HG03354 (cell line): ENCODE data around the gene ARG2.

ENCODE experiments used
- ATAC-seq: cut with Tn5 transposase; IDR thresholded peaks from one replicate; pipeline ENCODE4 v1.9.1; 2021; ENCODE audit warnings: mild to moderate bottlenecking; ENCODE audit not compliant: unreplicated experiment, poor library complexity, severe bottlenecking

ARG2 gene

DNA sequence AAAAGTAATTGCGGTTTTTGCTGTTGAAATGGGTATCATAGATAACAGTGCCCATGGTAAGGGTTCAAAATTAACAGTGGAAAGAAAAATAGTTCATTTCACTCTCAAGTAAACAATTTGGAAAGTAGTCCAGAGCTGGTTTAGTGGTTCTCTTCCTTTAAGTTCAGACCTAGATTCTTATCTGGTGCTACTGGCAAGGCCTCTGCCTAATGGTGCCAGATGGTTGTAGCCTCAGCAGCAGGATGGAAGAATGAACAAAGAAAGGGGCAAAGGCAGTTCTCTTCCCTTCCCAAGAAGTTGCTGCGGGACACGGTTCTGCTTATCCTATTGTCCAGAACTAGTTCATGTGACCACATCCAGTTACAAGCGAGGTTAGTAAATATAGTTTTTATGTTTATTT lies 10.5 kb downstream of the ARG2 start:
- no peak for ATAC-seq

DNA sequence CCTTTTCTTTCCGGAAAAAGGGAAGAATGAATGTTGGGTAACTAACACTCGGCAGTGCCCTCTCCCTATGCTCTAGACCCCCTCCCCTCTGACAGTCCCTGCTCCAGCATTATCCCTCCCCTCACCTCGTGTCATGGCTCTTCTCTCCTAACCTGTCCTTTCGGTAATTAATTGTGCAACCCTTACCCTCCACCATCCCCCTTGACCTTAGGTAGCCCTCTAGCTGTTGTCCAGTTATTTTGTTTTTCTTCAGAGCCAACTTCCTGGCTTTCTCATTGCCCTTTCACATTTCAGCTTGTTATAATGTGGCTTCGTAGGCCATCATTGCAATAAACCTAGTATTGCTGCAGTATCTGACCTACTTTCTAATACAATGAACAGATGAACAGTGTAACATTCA lies 11.2 kb downstream of the ARG2 start:
- no peak for ATAC-seq

GRCh38 chr14:67633451-67634147 lies 13.9 kb downstream of the ARG2 start:
- ATAC-seq, result no peak

DNA sequence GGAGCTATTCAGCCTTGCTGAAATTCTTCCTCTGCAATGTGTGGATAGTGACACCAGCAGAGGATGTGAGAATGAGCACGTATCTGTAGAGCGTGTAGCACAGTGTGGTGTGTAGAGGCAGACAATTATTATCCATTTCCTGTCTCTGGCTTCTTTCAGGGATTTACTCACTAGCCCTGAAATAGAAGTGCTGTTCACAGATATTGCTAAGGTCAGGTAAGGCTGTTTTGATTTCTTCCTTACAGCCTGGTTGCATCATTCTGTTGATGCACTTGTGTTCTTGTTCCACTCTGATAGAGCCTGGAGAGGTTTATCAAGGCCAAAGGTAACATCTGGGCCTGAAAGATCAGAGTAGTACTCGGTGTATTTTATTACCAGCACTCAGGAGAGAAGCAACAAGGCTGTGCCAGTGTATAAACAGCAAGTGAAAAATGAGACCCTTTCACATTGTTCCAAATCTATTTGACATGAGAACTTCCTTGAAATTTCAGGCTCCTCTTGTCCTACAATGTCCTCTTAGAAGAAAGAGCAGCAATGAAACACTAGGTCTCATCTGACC lies 16.7 kb downstream of the ARG2 start:
- no peak for ATAC-seq

GRCh38 chr14:67638642-67639041 lies 18.9 kb downstream of the ARG2 start:
- no peak for ATAC-seq

DNA sequence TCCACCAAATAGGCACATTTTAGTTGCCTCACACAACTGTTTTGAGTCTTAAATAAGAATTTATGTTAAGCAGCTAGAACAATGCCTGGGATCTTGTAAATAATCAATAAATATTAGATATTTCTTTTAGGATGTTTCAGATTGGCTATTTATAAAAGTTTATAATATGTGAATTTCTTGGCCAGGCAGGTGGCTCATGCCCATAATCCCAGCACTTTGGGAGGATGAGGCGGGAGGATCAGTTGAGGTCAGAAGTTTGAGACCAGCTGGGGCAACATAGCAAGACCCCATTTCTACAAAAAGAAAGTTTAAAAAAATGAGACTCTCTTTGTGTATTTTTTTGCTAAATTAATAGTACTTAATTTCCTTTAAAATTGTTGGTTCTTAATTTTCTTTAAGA lies 21.8 kb downstream of the ARG2 start:
- ATAC-seq, result no peak

- no peak for ATAC-seq
Measured at GRCh38 chr14:67641902-67642749, 22.4 kb downstream of the ARG2 start.

DNA sequence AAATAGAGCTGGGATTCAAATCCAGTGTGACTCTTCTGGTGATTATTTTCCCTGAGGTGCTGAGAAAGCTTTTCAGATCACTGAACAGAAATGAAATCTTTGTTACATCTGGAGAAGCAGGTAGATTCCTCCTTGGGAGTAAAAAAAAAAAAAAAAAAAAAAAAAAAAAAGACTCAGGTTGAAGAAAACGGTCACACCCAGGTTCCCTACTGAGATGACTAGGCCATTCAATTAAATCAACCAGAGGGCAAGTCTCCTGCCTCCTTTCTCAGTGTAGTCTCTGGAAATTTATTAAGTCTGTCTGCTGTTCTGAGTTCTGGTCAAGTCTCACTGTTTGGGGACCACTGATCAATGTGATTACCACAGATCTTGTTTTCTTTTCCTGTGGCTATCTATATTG lies 24.0 kb downstream of the ARG2 start:
- no peak for ATAC-seq

- no peak for ATAC-seq
Measured at GRCh38 chr14:67644428-67644827, 24.7 kb downstream of the ARG2 start.

DNA sequence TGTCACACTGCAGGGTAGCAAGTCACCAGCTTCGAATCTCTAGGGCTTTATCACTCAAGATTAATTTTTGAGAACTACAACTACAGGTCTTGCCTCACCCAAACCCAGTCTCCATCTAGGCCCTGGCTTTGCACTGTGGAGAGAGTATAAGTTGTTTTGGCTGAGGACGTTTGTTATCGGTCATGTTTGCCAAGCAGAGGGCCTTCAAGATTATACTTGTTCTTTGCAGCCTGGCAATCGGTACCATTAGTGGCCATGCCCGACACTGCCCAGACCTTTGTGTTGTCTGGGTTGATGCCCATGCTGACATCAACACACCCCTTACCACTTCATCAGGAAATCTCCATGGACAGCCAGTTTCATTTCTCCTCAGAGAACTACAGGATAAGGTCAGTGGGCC lies 25.7 kb downstream of the ARG2 start:
- ATAC-seq, result no peak

GRCh38 chr14:67646131-67646530 lies 26.4 kb downstream of the ARG2 start:
- no peak for ATAC-seq

DNA sequence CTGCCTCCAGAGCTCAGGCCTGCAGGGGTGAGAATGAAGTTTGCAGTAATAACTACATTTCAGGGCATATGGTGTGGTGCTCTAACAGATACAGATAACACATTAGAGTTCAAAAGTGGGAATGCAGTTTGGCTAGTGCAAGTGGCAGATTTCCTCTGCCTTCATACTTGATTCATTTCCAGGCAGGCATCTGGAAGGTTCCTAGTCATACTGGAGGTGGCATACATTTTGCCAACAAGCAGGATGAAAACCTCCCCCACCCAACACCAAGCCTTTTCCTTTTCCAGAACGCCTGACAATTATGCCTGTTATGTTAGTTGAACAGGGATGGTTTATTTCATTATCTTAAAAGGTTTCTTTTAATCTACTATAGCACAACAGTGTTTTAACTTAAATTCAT lies 30.4 kb downstream of the ARG2 start:
- ATAC-seq, result no peak

GRCh38 chr14:67650694-67651093 lies 31.0 kb downstream of the ARG2 start:
- no peak for ATAC-seq

DNA sequence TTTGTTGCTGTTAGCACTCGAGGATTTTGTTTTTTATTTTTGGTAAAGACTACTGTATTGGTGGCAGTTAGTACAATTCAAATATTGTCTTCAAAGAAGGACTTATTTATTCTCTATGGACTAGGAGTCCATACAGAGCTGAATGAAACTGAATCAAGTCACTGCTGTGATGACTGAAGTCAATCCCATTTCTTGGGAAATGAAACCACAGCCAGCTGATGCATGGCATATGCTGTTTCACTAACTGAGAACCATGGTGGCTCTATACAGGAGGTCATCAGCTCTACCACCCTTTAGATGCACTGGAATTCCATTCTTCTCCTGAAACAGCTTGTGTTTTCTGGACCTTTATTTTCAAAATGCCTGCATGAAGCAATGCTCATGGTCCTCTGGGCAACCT lies 32.5 kb downstream of the ARG2 start:
- no peak for ATAC-seq

DNA sequence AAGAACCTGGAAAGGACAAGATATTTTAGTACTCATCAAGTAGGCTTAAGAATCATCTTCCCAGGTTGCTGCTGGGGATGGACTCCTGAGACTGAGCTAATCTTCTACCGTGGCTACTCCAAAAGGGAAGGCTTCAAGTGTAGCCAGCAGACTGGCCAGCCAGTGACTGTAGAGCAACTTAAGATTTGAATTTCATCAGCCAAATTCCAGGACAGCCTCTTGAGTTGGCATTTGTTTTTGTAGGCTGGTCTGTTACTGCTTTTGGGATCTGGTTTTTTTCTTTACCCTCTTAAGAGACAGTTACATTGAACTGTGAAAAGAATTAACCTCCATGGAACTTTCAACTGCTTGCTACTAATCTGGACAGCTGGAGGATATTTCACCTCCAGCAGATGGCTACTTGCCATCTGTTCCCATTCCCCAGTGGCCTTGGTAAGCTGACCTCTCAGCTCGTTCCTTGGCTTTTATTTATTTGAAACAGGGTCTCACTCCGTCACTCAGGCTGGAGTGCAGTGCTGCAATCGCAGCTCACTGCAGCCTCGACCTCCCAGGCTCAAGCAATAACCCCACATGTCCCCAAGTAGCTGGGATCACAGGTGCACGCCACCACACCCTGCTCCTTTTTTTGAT lies 34.0 kb downstream of the ARG2 start:
- ATAC-seq, result no peak

DNA sequence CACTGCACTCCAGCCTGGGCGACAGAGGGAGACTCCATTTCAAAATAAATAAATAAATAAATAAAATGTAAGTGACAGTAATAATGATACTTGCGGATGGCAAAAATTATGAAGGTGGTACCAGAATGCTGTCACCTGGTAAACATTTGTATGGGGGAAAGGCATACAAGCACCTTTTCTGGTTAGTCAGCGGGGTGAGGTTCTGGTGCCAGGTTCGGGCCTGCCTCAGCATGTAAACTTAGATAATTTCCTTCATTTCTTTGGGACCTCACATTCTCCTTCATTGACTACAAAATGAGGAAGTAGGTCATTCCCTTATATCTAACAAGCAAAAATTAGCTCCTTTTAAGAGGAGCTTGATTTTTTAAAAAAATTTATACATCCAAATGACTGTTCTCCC lies 43.9 kb downstream of the ARG2 start:
- ATAC-seq, result no peak

- no peak for ATAC-seq
Measured at GRCh38 chr14:67665868-67666267, 46.1 kb downstream of the ARG2 start.

DNA sequence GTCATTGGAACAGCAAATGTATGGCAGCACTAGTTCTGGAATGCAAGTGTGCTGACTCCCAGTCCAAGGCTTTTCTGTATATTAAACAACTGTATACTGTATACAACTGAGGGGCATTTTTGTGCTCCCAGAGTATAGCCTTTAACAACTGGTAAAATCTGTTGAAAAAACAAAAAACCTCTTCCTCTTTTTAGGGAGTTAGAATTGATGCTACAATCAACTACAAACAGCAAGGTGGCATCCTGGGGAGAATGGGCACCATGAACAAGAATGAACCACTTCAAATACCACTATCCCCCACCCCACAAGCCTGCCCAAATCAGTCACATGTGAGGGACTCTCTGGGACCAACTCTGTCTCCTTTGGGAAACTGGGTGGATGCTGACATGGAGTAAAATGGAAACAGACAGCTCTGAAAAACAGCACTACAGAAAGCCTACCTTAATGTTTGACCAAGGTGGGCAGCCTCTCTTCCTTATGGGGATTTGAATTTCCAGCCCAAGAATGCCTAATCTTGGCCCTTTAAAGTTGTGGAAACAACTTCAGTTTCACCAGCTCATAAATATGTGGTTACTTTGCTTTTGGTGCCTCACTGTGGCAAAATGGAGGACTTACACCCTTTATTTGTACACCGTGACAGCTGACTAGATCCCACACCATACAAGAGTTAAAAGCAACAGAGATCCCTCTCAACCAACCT lies 47.2 kb downstream of the ARG2 start:
- ATAC-seq, result peak; percentile 66

GRCh38 chr14:67668559-67668958 lies 48.8 kb downstream of the ARG2 start:
- ATAC-seq, result peak; percentile 48

DNA sequence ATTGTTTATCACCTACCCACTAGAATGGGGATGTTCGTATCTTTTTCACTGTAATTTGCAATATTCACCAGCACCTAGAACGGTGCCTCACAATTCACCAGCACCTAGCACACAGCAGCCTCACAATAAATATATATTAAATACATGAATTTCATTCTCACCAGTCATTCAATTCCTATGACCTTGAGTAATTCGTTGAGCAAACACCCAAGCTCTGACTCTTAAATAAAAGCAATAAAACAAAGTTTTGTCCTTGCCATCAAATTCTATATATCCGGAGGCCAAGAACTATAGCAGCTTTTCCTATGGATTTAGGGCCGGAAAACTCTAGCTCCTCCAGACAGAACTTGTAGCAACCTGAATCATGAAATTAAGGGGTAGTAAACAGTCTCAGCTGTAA lies 53.7 kb downstream of the ARG2 start:
- no peak for ATAC-seq
